K562 (cell line): ENCODE results near the gene TMEM39B. TPM values are rescaled to one million over a fixed set of nuclear protein-coding genes. Genes with fewer than 3 reads are reported as not detected.

Source experiments
- HLTF ChIP-seq: fragments of 450-650 bp; IDR thresholded peaks from 2 replicates; pipeline ENCODE4 v1.6.1; 2016
- HSF4 ChIP-seq: fragments of 250-450 bp; sonication (Bioruptor Pico); IDR thresholded peaks from 2 replicates; pipeline ENCODE4 v2.1.2; 2022; ENCODE audit warnings: mild to moderate bottlenecking, moderate library complexity, borderline replicate concordance
- MAZ ChIP-seq, 2 experiments: fragments of 450-650 bp in 1 of 2; sonication (generic) in 1 of 2; formaldehyde crosslinking; IDR thresholded peaks in 1 of 2; conservative IDR thresholded peaks in 1 of 2; 2 replicates each; pipeline versions ENCODE4 v1.4.0 to v1.5.0; 2020; ENCODE audit warnings: mild to moderate bottlenecking in 1 of 2, missing genetic modification reagents in 1 of 2
- SIN3B ChIP-seq: fragments of 450-650 bp; IDR thresholded peaks from 2 replicates; pipeline ENCODE4 v1.6.1; 2017; ENCODE audit warnings: low read depth, mild to moderate bottlenecking, moderate library complexity
- SREBF1 ChIP-seq: fragments of 150-350 bp; IDR thresholded peaks from 2 replicates; pipeline ENCODE4 v1.6.1; 2014; ENCODE audit warnings: antibody characterized with exemption, low read depth, low read length, borderline replicate concordance
- ZNF444 ChIP-seq: fragments of 250-450 bp; sonication (Bioruptor Pico); IDR thresholded peaks from 2 replicates; pipeline ENCODE4 v1.4.0; 2020; ENCODE audit warnings: mild to moderate bottlenecking, moderate library complexity
- polyA plus RNA-seq, 8 experiments: library from polyadenylated mRNA; depleted of rRNA in 4 of 8; stranded (reverse) in 5 of 8; unstranded in 3 of 8; fragments of >200 nt; fragmentation: Nextera tagmentation in 2 of 8; fragmentation: Illumina TruSeq in 1 of 8; extraction: Ambion mirVana in 2 of 8; extraction: Trizol in 1 of 8; gene quantifications; 2 replicates each; pipeline versions ENCODE4 v1.2.1 to v1.2.3, GENCODE V29; 2011 to 2014; ENCODE audit warnings: inconsistent platforms in 1 of 8, missing spikeins in 1 of 8
- total RNA-seq, 7 experiments: library from RNA; depleted of rRNA in 6 of 7; stranded (reverse); fragments of >200 nt in 6 of 7; fragmentation: Illumina TruSeq in 2 of 7; extraction: Trizol in 2 of 7; gene quantifications; 2 replicates each; pipeline versions ENCODE4 v1.2.1 to v1.2.3, GENCODE V29; 2011 to 2021; ENCODE audit warnings: low replicate concordance in 1 of 7
- TF ChIP-seq, protein P1 (sequence below), 2 experiments: fragments of 450-650 bp in 1 of 2; sonication (generic) in 1 of 2; formaldehyde crosslinking in 1 of 2; IDR thresholded peaks in 1 of 2; conservative IDR thresholded peaks in 1 of 2; 2 replicates each; pipeline versions ENCODE4 v1.6.1 to v1.8.1; 2016 to 2023; ENCODE audit warnings: mild to moderate bottlenecking in 2 of 2, moderate library complexity in 2 of 2, inconsistent platforms in 1 of 2, missing genetic modification reagents in 1 of 2
- TF ChIP-seq, protein P2 (sequence below): fragments of 450-650 bp; IDR thresholded peaks from 2 replicates; pipeline ENCODE4 v1.6.1; 2014; ENCODE audit warnings: low read depth, mild to moderate bottlenecking, moderate library complexity, borderline replicate concordance
- TF ChIP-seq, protein P3 (sequence below), 2 experiments: fragments of 450-650 bp in 1 of 2; sonication (generic) in 1 of 2; formaldehyde crosslinking in 1 of 2; IDR thresholded peaks; 2 replicates each; pipeline versions ENCODE4 v1.7.1 to v1.9.0; 2016 to 2022; ENCODE audit warnings: inconsistent platforms in 1 of 2, mild to moderate bottlenecking in 1 of 2, missing genetic modification reagents in 1 of 2

TMEM39B gene
- total and polyA plus RNA-seq, 9 of the 15 experiments (the other 6 are each of a cell fraction or from before 2014, with no cell fraction given) = 0.92 to 28.5 (median 9.7) TPM

DNA sequence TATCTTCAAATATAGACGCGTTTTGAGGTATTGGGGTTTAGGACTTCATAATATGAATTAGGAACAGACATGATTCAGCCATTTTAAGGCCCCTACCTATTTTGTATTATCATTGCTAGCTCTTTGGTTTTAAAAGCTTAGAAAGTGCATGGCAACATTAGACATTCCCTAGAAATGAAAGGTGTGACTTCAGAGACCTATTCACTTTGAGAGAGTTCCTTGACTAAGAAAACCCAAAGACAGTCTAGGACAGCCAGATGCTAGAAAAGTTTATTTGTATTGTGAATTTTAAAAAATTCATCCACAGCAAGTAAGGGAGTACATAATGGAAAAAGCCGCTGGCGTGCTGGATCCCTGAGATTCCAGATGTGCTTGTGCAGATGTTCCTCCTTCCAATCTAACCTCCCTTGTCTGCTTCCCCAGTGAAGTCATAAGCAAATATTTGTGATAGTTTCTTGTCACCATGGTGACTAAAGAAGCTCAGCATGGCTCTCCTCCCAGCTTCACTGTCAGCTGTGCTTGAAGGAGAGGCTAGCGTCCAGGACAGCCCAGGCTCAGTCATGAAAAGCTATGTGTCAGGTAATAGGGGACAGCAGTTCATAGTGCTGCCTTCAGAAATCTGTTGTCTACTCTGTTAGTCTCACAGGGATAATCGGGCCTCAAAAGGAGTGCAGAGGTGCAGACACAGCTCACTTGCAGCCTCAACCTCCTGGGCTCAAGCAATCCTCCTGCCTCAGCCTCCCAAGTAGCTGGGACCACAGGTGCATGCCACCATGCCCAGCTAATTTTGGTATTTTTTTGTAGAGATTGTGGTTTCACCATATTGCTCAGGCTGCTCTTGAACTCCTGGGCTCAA lies 69.9 kb downstream of the TMEM39B start (continued):
- TF ChIP-seq, protein P1, sequence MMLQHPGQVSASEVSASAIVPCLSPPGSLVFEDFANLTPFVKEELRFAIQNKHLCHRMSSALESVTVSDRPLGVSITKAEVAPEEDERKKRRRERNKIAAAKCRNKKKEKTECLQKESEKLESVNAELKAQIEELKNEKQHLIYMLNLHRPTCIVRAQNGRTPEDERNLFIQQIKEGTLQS (IDR thresholded peaks at IDR 0.05) = no peak
- TF ChIP-seq, protein P1 (CRISPR knock-in tag; conservative IDR thresholded peaks at IDR 0.05) = no peak
- TF ChIP-seq HLTF = no peak
- TF ChIP-seq SREBF1 = no peak
- TF ChIP-seq HSF4 (CRISPR knock-in tag) = no peak
- TF ChIP-seq, protein P2, sequence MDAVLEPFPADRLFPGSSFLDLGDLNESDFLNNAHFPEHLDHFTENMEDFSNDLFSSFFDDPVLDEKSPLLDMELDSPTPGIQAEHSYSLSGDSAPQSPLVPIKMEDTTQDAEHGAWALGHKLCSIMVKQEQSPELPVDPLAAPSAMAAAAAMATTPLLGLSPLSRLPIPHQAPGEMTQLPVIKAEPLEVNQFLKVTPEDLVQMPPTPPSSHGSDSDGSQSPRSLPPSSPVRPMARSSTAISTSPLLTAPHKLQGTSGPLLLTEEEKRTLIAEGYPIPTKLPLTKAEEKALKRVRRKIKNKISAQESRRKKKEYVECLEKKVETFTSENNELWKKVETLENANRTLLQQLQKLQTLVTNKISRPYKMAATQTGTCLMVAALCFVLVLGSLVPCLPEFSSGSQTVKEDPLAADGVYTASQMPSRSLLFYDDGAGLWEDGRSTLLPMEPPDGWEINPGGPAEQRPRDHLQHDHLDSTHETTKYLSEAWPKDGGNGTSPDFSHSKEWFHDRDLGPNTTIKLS = no peak
- TF ChIP-seq, protein P3, sequence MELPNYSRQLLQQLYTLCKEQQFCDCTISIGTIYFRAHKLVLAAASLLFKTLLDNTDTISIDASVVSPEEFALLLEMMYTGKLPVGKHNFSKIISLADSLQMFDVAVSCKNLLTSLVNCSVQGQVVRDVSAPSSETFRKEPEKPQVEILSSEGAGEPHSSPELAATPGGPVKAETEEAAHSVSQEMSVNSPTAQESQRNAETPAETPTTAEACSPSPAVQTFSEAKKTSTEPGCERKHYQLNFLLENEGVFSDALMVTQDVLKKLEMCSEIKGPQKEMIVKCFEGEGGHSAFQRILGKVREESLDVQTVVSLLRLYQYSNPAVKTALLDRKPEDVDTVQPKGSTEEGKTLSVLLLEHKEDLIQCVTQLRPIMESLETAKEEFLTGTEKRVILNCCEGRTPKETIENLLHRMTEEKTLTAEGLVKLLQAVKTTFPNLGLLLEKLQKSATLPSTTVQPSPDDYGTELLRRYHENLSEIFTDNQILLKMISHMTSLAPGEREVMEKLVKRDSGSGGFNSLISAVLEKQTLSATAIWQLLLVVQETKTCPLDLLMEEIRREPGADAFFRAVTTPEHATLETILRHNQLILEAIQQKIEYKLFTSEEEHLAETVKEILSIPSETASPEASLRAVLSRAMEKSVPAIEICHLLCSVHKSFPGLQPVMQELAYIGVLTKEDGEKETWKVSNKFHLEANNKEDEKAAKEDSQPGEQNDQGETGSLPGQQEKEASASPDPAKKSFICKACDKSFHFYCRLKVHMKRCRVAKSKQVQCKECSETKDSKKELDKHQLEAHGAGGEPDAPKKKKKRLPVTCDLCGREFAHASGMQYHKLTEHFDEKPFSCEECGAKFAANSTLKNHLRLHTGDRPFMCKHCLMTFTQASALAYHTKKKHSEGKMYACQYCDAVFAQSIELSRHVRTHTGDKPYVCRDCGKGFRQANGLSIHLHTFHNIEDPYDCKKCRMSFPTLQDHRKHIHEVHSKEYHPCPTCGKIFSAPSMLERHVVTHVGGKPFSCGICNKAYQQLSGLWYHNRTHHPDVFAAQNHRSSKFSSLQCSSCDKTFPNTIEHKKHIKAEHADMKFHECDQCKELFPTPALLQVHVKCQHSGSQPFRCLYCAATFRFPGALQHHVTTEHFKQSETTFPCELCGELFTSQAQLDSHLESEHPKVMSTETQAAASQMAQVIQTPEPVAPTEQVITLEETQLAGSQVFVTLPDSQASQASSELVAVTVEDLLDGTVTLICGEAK (IDR thresholded peaks at IDR 0.05) = no peak
- TF ChIP-seq, protein P3 (CRISPR knock-in tag; IDR thresholded peaks at IDR 0.05) = no peak
- TF ChIP-seq SIN3B = no peak
- TF ChIP-seq ZNF444 (CRISPR knock-in tag) = no peak
- TF ChIP-seq MAZ (CRISPR knock-in tag; conservative IDR thresholded peaks at IDR 0.05 in 1 of 2, IDR thresholded peaks at IDR 0.05 in 1 of 2) = no peak
